MM.1S (cell line): ENCODE results near the gene SDHB.

ENCODE experiments used
- DNase-seq: peaks from one replicate; pipeline ENCODE4 v3.0.0-alpha.2; 2015
- H2AFZ ChIP-seq: fragments of 300-600 bp; sonication (generic); 2 replicates; pipeline ENCODE4 v1.6.0; 2016; ENCODE audit warnings: antibody characterized with exemption, low read length
- H3F3A ChIP-seq: fragments of 300-600 bp; sonication (generic); 2 replicates; pipeline ENCODE4 v1.6.1; 2016; ENCODE audit warnings: mild to moderate bottlenecking, antibody characterized with exemption, low read length, moderate library complexity, mixed read lengths; ENCODE audit not compliant: insufficient read depth
- H3K27ac ChIP-seq: fragments of 300-600 bp; sonication (generic); 2 replicates; pipeline ENCODE4 v1.5.1; 2016; ENCODE audit warnings: mild to moderate bottlenecking, low read length
- H3K27me3 ChIP-seq: fragments of 300-600 bp; sonication (generic); replicated peaks from 2 replicates; pipeline ENCODE4 v1.6.0; 2016; ENCODE audit warnings: low read length; ENCODE audit not compliant: insufficient read depth
- H3K36me3 ChIP-seq: fragments of 300-600 bp; sonication (generic); replicated peaks from 2 replicates; pipeline ENCODE4 v1.6.1; 2016; ENCODE audit warnings: mild to moderate bottlenecking, low read length, mixed read lengths; ENCODE audit not compliant: insufficient read depth
- H3K4me1 ChIP-seq: fragments of 300-600 bp; sonication (generic); 2 replicates; pipeline ENCODE4 v1.6.1; 2016; ENCODE audit warnings: low read length, mixed read lengths
- H3K4me2 ChIP-seq: fragments of 300-600 bp; sonication (generic); 2 replicates; pipeline ENCODE4 v1.6.0; 2016; ENCODE audit warnings: low read depth, low read length
- H3K4me3 ChIP-seq: fragments of 300-600 bp; sonication (generic); 2 replicates; pipeline ENCODE4 v1.5.1; 2016; ENCODE audit warnings: low read length, mixed read lengths
- H3K79me2 ChIP-seq: fragments of 300-600 bp; sonication (generic); 2 replicates; pipeline ENCODE4 v1.6.1; 2016; ENCODE audit warnings: mixed run types, low read length, mixed read lengths
- H3K9ac ChIP-seq: fragments of 300-600 bp; sonication (generic); 2 replicates; pipeline ENCODE4 v1.6.1; 2016; ENCODE audit warnings: low read length, mixed read lengths
- H3K9me2 ChIP-seq: fragments of 300-600 bp; sonication (generic); replicated peaks from 2 replicates; pipeline ENCODE4 v1.6.1; 2016; ENCODE audit warnings: mild to moderate bottlenecking, low read length, mixed read lengths; ENCODE audit not compliant: insufficient read depth
- H3K9me3 ChIP-seq: fragments of 300-600 bp; sonication (generic); replicated peaks from 2 replicates; pipeline ENCODE4 v1.6.1; 2016; ENCODE audit warnings: mild to moderate bottlenecking, low read length, mixed read lengths; ENCODE audit not compliant: insufficient read depth
- H4K20me1 ChIP-seq: fragments of 300-600 bp; sonication (generic); 2 replicates; pipeline ENCODE4 v1.6.1; 2016; ENCODE audit warnings: mild to moderate bottlenecking, low read length, moderate library complexity, mixed read lengths; ENCODE audit not compliant: insufficient read depth
- CTCF ChIP-seq: fragments of 300-600 bp; sonication (generic); IDR thresholded peaks from 2 replicates; pipeline ENCODE4 v1.5.1; 2016; ENCODE audit warnings: antibody characterized with exemption, low read length, mixed read lengths
- EZH2 ChIP-seq: fragments of 300-600 bp; sonication (generic); optimal IDR thresholded peaks from 2 replicates; pipeline ENCODE3; 2017; ENCODE audit warnings: low read depth, mild to moderate bottlenecking, antibody characterized with exemption, low read length, mixed read lengths
- EZH2phosphoT487 ChIP-seq: fragments of 300-600 bp; sonication (generic); IDR thresholded peaks from 2 replicates; pipeline ENCODE4 v1.6.1; 2018; ENCODE audit warnings: antibody characterized with exemption, low read length

The SDHB gene

GRCh38 chr1:17033481-17033880 lies 20.4 kb downstream of the SDHB start:
- Histone ChIP-seq H3K9me3 (no peaks in the 10 kb centered on the region), H3K27me3 (no peaks in the 10 kb centered on the region), H3K9ac (no peak overlapping the region), H3K4me2 (no peak overlapping the region), H3K4me1 (no peaks in the 10 kb centered on the region), H2AFZ (no peak overlapping the region), H3K36me3 (peaks cover 3% of the 10 kb centered on the region; the same call in 1 of the 2 replicates), H3K27ac (no peak overlapping the region), H3K4me3 (no peak overlapping the region), H3F3A (no peaks in the 10 kb centered on the region), H4K20me1 (no peaks in the 10 kb centered on the region; the same call in 1 of the 2 replicates), H3K79me2 (peaks cover 25% of the 10 kb centered on the region), H3K9me2 (no peaks in the 10 kb centered on the region)
- no peak for DNase-seq
- no peak for TF ChIP-seq EZH2
- TF ChIP-seq EZH2phosphoT487 = no peak
- TF ChIP-seq CTCF = no peak

GRCh38 chr1:17032741-17033140 lies 21.1 kb downstream of the SDHB start:
- Histone ChIP-seq H3K9ac (no peak overlapping the region), H2AFZ (no peak overlapping the region), H3K9me3 (no peaks in the 10 kb centered on the region), H3K27ac (no peak overlapping the region), H3F3A (no peaks in the 10 kb centered on the region), H4K20me1 (no peaks in the 10 kb centered on the region), H3K9me2 (no peaks in the 10 kb centered on the region), H3K36me3 (0 out of 2 replicates have a peak, but pooled peaks cover 3% of the 10 kb centered on the region), H3K4me2 (no peak overlapping the region), H3K27me3 (no peaks in the 10 kb centered on the region), H3K4me1 (no peaks in the 10 kb centered on the region), H3K79me2 (peaks cover 19% of the 10 kb centered on the region), H3K4me3 (no peak overlapping the region)
- no peak for TF ChIP-seq CTCF
- TF ChIP-seq EZH2phosphoT487 = no peak
- no peak for TF ChIP-seq EZH2
- no peak for DNase-seq

GRCh38 chr1:17031436-17031835 lies 22.4 kb downstream of the SDHB start:
- Histone ChIP-seq H3K4me3 (no peak overlapping the region), H3K27me3 (no peaks in the 10 kb centered on the region), H3K79me2 (peaks cover 12% of the 10 kb centered on the region), H3K36me3 (peaks cover 3% of the 10 kb centered on the region; the same call in 1 of the 2 replicates), H3K4me2 (no peak overlapping the region), H4K20me1 (no peaks in the 10 kb centered on the region), H3K9me2 (no peaks in the 10 kb centered on the region), H3K4me1 (no peaks in the 10 kb centered on the region), H3K9me3 (no peaks in the 10 kb centered on the region), H3K9ac (no peak overlapping the region), H3K27ac (no peak overlapping the region), H2AFZ (no peak overlapping the region), H3F3A (no peaks in the 10 kb centered on the region)
- no peak for TF ChIP-seq EZH2phosphoT487
- no peak for TF ChIP-seq CTCF
- TF ChIP-seq EZH2 = no peak
- no peak for DNase-seq
